Fibroblast of villous mesenchyme (primary cell): ENCODE results near the gene ZNF865. TPM values are rescaled to one million over a fixed set of nuclear protein-coding genes. Genes with fewer than 3 reads are reported as not detected.

ENCODE experiments used
- DNase-seq: peaks from one replicate; pipeline ENCODE4 v3.0.0-alpha.2; 2010; ENCODE audit warnings: low read depth
- H3K4me3 ChIP-seq: 2 replicates; pipeline ENCODE4 v1.5.1; 2011; ENCODE audit warnings: low read depth, mild to moderate bottlenecking, low read length
- CTCF ChIP-seq: IDR thresholded peaks from 2 replicates; pipeline ENCODE4 v1.5.1; 2012; ENCODE audit warnings: low read depth, mild to moderate bottlenecking, low read length; ENCODE audit not compliant: insufficient read depth
- total RNA-seq: library from RNA; depleted of rRNA; stranded (reverse); fragments of >200 nt; gene quantifications from 2 replicates; pipeline ENCODE4 v1.2.3, GENCODE V29; 2012

The ZNF865 gene
- total RNA-seq, 1 donor: 1.3 TPM

- no peak for DNase-seq
- H3K4me3 ChIP-seq: no peak overlapping the region
- no peak for TF ChIP-seq CTCF
These were observed 13.0 kb downstream of the ZNF865 start for GRCh38 chr19:55618426-55618825.

GRCh38 chr19:55619286-55619685 is 13.8 kb downstream of the ZNF865 start:
- no peak overlapping the region for H3K4me3 ChIP-seq
- no peak for TF ChIP-seq CTCF
- peak; percentile 74 for DNase-seq

- TF ChIP-seq CTCF: no peak
- DNase-seq: peak; percentile 22
- H3K4me3 ChIP-seq: no peak overlapping the region
These were observed 15.2 kb downstream of the ZNF865 start for GRCh38 chr19:55620410-55621204.

- no peak overlapping the region for H3K4me3 ChIP-seq
- DNase-seq: no peak
- TF ChIP-seq CTCF: no peak
These were observed 15.8 kb downstream of the ZNF865 start for GRCh38 chr19:55621205-55621672.

- H3K4me3 ChIP-seq: no peak overlapping the region
- TF ChIP-seq CTCF: no peak
- DNase-seq: no peak
These were observed 16.3 kb downstream of the ZNF865 start for GRCh38 chr19:55621673-55622231.

GRCh38 chr19:55622242-55622969 is 17.0 kb downstream of the ZNF865 start:
- DNase-seq: no peak
- TF ChIP-seq CTCF: no peak
- no peak overlapping the region for H3K4me3 ChIP-seq
